Stimulated activated CD8-positive, alpha-beta memory T cell treated with anti-CD3 and anti-CD28 coated beads, Interleukin-2, amount 100 ng/mL, for 1 hour (primary cell): Measurements from ENCODE around the gene CCR3.

ENCODE experiments used
- DNase-seq, 2 donors: peaks; one replicate each; pipeline ENCODE4 v3.0.0-alpha.2; 2020; ENCODE audit warnings: low read depth in 2 of 2

Gene CCR3

DNA sequence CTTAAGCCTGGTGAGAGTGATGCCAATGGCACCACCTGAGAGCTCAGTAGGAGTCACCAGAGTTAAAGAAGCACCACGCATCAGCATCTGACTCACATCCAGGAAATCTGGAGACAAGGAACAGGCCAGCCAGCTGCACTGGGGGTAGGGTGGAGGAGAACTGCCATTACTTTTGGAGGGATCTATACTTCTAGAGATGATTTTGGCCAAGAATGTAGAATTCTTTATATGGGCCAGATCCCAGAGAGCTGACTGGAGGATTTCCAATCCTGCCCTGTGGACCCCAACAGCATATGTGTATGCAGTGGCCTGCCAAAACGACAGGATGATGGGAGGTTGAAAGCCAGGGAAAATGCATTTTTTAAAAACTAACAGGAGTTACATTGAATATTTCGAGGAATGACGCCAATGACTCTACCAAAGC lies 29.8 kb downstream of the CCR3 start:
- DNase-seq, result no peak

DNA sequence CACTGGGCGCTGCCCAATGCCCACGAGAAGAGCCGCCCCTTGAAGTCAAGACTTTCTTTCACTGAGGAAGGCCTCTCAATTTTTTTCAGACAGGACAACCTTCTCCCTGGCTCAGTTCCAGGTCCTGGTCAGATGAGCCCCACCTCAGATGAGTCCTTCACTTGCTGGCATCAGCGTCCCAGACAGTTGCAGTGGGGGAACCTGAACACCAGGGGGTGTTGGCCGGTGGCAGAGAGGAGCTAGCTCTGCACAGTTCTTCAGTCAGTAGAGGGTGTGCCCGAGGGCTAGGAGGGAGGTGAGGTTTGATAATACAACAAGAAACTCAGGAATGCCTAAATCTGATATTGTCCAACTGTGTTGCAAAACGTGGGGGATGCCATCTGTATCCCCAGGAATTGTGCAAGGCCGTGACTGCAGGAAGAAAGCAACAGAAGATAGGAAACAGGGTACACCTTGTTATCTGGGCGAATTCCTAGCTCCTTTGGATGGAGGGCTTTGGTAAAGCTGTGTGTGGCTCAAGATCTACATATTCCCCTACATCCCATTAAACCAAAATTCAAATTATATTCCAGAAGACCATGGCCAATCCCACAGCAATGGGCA lies 34.3 kb downstream of the CCR3 start:
- DNase-seq, result peak; percentile 57 to 61

DNA sequence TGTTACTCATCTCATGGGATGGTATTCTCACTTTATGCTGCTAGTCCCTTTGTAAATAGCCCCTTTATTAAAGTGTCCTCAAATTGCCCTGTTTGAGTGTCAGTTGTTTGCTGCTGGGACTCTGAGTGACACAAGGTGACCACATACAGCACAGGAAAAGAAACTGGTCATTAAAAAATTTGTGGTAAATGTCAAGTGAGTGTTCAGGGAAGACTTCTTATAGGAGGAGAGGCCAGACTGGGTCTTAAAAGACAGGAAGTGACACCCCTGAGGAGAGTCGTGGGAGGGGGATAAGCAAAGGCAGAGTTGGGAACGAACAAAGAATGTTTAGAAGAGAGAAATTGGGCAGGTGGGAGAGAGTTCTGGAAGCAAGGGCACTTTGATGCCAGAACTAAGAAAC lies 35.2 kb downstream of the CCR3 start:
- no peak for DNase-seq

DNA sequence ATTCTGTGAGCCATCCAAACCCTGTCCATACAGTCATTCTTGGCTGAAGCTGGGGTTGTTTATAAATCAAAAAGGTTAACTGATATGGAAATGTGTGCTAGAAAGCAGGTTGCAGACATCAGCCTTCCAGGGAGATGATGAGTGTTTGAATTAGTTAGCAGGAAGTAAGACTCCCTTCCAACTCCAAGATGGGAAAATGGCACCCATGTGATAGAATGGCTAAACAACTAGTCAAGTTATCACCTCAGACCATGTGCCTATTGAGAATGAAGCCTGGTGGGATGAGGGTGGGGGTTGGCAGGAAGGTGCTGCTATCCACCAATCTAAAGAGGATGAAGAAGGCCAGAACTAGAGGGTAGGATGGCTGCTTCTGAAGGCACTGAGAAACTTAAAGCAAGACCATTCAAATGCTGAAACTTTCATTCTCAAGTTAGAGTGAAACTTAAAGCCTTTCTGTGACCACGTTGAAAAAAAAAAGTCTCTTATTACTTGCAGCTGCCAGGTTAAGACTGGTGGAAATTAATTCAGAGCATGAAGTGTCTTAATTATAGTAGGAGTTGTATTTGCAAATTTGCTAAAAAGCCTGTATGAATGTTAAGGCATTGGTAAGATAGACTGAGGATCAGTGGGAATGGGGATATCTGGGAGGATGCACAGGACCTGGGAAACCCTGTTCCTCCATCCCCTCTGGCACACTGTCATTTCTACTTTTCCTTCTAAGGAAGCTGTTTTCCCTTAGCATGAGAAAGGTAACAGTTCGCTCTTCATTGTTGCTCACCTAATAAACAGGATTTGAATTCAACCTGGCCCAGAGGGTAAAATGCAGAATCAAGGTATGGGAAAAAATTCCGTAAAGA lies 36.8 kb downstream of the CCR3 start:
- no peak for DNase-seq

DNA sequence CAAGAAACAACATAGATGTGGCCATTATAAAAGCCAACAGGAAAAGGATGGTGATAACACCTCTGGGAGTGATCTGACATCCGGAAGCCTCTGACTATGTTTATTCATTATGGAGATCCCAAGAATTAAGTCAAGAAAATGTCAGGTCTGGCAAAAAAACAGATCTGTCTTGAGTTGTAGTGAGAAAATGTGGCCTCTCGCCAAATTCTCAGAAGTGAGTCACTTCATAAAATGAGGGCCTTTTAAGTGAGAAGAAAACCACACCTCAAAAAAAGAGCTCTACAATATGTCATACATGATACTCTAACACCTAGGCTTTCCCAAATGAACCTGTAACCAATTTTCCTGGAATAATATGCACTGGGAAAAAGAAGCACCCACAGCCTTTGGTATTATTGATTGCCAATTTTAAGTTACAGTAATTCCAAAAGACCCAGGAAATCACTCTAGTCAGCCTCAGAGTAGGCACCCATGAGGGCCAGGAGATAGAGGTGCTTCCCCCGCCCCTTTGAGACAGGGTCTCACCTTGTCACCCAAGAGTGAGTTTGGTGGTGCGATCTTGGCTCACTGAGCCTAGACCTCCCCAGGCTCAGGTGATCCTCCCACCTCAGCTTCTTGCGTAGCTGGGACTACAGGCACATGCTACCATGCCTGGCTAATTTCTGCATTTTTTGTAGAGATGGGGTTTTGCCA lies 38.0 kb downstream of the CCR3 start:
- DNase-seq, result peak in 1 of 2 donors; percentile 23

DNA sequence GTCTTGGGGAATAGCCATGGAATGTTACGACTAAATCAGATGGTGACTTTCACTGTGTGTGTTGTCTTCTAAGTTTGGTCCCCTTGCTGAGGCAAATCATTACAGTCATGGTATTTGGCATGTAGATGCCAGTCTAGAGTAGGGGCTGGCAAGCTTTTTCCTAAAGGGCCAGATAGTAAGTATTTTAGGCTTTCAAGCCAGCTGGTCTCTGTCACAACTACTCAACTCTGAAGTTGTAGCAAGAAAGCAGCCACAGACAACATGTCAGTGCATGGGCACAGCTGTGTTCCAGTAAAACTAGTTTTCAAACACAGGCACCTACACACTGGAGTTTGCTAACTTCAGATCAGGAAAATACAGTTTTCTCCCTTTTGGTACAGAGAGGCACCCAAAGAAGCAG lies 39.3 kb downstream of the CCR3 start:
- DNase-seq, result no peak

DNA sequence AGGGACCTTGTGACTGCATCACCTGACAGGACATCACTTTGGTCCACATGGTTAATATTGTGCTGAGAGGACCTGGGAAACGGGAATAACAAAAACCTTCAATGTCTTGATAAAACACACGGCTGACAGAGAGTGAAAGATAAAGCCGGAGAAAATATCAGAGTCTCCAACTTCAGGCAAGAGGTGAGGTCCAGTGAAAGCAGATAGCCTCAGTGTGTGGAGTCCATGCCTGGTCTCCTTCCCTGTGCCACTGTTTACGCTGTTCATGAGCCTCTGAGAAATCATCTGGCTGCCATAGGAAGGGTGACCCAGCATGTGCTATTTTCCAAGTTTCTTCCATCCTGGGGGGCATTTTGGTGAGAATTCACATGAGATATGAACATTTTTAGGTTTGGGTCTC lies 39.8 kb downstream of the CCR3 start:
- no peak for DNase-seq

DNA sequence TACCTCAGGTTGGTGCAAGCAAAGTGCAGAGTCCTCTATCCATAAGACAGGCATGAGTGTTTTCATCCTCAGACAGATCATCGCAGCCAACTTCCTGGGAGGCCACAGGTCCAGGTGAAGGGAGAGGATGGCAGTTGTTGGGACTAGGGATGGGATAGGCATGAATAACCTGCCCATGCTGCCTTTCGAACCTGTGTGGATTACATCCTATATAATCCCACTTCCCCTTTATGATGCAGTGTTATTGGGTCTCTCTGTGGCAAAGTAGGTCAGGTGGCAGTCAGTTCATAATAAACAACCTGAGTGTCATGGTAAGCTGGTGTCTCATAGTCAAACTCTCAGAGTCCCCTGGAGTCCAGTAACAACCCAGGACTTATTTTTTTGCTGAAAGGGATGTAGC lies 40.4 kb downstream of the CCR3 start:
- DNase-seq, result no peak

DNA sequence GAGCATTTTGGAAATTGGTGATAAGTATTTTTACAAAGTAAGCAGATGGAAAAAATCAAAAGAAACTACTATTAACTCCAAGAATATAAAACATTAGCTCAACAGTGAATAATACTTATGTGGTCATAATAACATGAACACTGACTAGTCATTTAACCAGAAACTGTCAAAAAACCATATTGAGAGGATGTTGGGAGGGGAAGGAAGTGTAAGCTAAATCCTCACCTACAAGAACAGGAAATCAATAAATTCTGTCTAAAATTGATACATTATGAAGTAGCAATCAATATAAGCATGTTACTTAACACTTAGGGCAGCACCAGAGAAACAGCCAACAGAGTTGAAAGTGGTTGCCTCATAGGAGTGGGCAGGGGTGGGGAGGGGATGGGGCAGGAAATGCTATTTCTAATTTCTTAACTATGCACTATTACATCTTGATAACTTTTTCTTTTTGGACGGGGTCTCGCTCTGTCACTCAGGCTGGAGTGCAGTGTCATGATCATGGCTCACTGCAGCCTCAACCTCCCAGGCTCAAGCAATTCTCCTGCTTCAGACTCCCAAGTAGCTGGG lies 41.7 kb downstream of the CCR3 start:
- no peak for DNase-seq

DNA sequence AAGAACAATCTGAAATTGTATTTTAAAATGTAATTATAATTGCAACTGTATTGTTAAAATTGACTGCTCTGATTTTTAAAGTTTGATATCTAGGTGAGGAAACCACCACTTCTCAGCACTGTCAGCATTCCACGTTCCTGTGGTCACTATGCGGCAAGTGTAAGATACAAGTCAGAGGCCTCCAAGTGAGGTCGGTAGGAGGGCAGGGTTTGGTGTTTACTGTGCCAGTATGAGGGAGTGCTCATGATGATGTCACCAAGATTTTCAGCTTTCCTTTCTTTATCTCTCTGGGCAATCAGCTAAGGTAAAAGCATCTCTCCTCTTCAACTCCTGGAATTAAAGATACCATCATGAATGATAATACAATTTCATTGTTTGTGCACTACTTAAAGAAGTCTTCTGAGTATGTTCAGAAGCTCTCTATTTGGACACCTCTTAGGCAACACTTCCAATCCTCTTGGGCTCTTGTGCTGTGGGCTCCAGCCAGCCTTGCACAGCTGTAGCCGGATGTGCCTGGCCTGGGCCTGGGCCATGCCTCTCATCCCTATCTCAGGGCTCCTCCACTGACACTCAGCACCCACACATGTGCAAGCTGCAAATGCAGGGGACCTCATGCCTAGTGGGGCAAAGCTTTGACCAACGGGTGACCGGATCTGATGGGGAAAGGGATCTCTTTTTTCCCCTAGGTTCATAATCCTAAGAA lies 42.9 kb downstream of the CCR3 start:
- peak in 1 of 2 donors; percentile 21 for DNase-seq

DNA sequence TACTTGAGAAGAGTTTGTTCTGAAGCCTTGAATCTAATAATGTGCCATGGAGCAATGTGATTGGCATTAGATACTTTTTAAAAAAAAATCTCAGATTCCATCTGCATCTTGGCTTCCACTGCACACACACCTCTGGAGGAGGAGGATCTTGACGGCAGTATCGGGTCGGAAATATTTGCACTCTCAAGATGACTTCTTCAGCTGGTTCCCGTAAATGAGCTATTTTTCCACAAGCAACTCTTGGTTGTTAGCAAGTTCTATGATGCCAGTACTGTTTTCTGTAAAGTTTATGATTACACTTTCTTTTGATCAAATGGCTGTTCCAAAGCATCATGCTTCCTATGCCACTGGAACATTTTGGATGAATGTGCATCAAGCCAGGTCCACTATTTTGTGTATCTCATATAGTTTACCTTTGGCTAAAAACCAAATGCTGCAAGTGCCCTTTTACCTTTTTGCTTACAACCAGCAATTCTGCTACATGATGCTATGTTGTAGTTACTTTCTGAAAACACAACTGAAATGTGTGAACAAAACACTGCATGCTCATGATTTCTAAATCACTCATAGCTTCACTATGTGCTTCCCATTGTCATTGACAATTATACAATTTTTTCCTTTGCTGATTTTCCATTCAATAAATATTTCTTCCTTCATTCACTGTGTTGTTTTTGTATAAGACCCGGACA lies 43.8 kb downstream of the CCR3 start:
- no peak for DNase-seq

DNA sequence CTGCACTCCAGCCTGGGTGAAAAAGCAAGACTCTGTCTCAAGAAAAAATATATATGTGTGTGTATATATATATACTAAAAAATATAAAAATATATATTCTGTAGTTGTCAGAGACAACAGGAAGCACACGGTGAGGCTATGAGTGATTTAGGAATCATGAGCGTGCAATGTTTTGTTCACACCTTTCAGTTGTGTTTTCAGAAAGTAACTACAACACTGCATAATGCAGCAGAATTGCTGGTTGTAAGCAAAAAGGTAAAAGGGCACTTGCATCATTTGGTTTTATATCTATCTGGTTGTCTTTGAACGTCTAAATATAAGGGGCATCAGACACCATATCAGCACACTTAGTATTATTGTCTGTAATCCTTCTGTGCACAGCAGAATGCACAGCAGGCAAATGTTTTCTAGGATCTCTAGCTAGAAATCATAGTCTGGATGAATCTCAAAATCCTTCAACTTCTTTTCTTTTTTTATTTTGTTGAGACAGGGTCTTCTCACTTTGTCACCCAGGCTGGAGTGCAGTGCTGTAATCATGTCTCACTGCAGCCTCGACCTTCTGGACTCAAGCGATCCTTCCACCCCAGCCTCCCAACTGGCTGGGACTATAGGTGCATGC lies 44.8 kb downstream of the CCR3 start:
- no peak for DNase-seq

DNA sequence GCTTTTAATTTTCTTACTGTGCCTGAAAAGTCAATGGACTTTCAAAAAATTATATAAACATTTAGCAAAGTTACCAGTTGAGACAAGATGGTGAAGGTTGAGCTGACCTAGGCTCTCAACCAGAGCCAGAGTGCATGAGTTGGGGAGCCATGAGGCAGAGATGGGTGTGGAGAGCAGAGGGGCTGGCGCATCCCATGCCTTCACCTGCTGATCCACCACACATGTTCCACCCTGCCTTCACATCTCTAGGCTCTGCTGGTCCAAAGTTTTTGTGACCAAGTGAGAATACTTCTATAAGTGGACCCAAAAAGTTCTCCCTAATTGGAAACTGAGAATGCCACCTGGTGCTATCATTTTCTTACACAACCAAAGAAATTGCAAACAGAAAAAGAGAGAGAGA lies 47.3 kb downstream of the CCR3 start:
- no peak for DNase-seq

DNA sequence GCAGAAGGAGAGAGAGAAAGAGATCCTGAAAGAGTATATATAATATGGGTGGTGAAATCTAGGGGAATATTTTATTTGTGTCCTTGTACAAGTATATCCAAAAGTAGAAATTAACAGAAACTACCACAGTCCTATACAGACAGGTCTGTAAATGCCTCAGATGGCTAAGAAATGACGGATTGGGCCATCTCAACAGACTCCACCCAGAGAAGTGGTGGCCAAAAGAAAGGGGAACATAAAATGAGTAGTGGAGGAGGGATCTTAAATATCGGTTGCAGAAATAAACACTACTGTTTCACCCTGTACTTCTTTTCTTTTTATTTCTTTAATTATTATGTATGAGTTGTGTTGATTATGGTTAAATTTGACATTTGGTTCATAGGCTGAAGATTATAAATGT lies 47.7 kb downstream of the CCR3 start:
- DNase-seq, result no peak

DNA sequence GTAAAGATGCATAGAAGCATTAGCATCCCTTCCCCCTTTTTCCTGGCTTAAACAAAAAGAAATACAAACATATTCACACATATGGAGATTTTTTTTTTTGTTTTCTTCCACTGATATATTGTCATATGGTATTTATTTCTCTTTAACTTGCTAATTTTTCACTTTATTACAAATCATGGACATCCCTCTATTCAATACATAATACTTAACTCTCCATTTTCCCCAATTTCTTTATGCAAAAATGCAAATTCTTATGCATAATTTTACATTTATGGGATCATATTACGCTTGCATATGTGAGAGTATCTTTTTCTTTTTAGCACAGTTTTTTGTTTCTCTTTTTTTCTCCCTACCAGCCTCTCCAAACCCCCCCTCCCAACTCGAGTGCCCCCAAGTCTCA lies 48.8 kb downstream of the CCR3 start:
- no peak for DNase-seq

DNA sequence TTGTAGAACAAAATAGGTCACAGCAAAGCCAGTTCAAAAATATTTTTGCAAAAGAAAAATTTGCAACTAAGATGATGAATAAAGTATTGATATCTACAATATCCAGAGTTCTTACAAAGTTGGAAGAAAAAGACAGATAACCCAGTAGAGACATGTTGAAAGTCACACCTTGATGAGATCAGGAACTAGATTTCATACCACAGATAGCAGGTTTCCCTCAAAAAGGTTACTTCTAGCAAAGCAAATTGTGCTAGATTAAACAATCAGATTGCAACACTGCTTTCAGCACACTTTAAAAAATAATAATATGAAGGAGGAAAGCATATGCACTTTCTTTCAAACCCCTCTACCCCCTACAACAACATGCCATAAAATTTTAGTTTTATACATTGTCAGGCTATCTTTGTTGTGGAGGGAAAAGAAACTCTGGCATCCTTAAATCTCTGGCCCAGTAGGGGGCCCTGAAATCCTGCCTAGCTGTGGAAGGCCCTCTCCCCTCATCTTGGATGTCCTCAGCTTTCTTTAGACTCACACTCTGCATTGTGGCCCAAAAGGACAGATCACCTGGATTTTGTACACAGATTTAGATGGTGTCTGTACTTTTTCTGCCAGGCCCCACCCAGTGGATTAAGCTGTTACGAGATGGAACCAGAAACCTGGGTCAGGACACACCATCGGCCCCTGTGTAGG lies 50.9 kb downstream of the CCR3 start:
- DNase-seq, result no peak

DNA sequence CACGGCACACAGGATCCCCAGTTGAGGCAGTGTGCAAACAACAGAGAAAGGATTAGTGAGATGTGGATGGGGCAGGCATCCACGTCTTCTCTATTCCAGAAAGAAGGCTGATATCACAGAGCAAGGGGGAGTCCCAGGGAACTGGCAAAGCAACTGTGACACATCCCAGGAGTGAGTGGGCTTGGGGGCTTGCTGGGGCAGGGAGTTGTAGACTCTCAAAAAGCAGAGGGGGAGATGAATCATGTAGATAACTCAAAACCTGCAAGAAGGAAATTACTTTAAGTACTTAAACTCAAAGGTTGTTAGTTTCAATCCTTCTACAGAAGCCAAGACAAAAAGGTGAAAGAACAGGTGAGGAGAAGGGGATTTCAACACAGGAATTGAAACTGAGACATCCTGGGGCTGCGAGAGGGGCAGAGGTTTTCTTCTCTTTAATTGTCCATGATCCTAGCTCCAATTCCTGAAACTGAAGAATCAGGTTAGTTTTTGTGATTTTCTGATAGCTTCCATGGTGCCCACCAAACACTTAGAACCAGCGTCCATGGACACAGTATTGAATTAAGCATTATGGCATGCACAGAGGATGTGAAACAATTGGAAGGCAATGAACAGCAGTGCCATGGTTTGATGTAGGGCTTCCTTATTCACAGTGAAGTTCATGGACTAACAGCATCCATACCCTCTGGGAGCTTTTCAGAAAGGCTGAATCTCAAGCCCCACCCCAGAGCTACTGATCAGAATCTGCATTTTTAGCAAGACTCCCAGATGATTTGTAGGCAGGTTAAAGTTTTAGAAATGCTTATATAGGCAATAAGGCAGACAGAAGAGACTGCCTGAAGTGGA lies 52.0 kb downstream of the CCR3 start:
- no peak for DNase-seq

DNA sequence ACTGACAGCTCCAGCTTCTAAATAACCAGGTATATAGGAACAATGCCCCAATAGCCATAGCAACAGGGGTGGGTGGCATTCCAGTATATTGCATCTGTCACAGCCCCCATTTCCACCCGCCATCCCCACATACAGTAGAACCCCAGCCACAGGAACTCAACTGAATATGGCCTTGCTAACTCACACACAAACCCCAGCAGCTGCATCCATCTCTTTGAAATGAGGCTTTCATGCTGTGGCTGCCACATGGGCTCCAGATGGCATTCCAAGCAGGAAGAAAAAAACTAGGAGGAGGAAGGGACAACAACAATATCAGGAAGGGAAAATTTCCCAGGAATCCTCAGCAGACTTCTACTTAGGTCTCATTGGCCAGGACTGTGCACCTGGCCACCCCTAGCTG lies 54.6 kb downstream of the CCR3 start:
- DNase-seq, result no peak

DNA sequence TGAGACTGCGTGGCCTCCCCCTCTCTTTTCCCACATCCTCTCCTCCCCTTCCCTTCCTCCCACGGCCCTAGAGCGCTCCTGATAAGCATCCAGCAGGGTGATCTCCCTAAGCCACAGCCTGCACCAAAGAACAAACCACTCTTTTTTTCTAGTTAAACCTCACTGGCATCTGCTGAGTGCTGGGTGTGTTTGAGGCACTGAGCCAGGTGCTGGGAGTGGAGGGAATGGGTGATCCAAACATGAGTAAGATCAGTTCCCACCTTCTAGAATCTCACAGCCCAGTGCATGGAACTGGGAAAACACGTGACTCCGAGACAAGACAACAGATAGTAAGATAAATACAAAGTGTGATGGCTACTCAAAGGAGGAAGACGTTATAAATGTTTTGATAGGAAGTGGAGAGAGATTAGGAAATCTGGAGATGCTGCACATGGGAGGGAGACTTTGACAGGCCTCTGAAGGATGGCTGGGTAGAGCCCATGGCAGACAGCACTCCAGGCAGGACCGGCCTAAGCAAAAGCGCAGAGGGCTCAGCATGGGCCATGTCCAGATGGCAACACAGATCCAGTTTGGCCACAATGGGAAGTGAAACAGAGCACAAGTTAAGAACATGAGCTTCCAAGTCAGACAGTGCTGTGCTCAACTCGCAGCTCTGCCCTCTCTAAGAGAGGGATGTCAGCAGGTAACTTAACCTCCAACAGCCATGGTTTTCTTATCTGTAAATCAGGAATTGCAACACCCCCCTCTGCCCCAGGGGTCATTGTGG lies 55.6 kb downstream of the CCR3 start:
- no peak for DNase-seq
